Kidney (tissue), 14 donors: Measurements from ENCODE around the gene ZNF787. TPM values are rescaled to one million over a fixed set of nuclear protein-coding genes. Genes with fewer than 3 reads are reported as not detected.

Experiments
- DNase-seq, 5 donors: peaks; one replicate each; pipeline ENCODE4 v3.0.0-alpha.2; 2013 to 2020
- FAIRE-seq: peaks from 2 replicates; lab custom pipeline; 2012; peaks lifted over from hg19 to GRCh38; lab: Jason Lieb, UNC
- H3K27ac ChIP-seq, 2 donors: one replicate each; pipeline ENCODE4 v1.7.0; 2013; ENCODE audit warnings: low read depth in 2 of 2, low read length in 2 of 2, inconsistent platforms in 1 of 2
- H3K27me3 ChIP-seq: one replicate; pipeline ENCODE4 v1.7.1; 2013; ENCODE audit warnings: low read length, inconsistent platforms; ENCODE audit not compliant: control insufficient read depth, insufficient read depth
- H3K36me3 ChIP-seq, 3 donors: one replicate each; pipeline versions ENCODE4 v1.7.0 to v1.7.1; 2013; ENCODE audit warnings: low read length in 3 of 3, control low read depth in 1 of 3, inconsistent platforms in 1 of 3; ENCODE audit not compliant: insufficient read depth in 3 of 3, control insufficient read depth in 2 of 3
- H3K4me1 ChIP-seq, 3 donors: one replicate each; pipeline versions ENCODE4 v1.7.0 to v1.7.1; 2013; ENCODE audit warnings: low read length in 3 of 3, inconsistent platforms in 1 of 3, low read depth in 1 of 3; ENCODE audit not compliant: control insufficient read depth in 2 of 3, insufficient read depth in 2 of 3
- H3K4me3 ChIP-seq, 3 donors: one replicate each; pipeline versions ENCODE4 v1.7.0 to v1.8.1; 2013; ENCODE audit warnings: low read length in 3 of 3, control low read depth in 1 of 3, inconsistent platforms in 1 of 3
- H3K9ac ChIP-seq, 3 donors: one replicate each; pipeline versions ENCODE4 v1.7.0 to v1.7.1; 2013; ENCODE audit warnings: low read length in 3 of 3, control low read depth in 1 of 3, inconsistent platforms in 1 of 3
- H3K9me3 ChIP-seq, 3 donors: one replicate each; pipeline versions ENCODE4 v1.7.0 to v1.7.1; 2013; ENCODE audit warnings: low read length in 3 of 3, control low read depth in 1 of 3, inconsistent platforms in 1 of 3; ENCODE audit not compliant: control insufficient read depth in 2 of 3, insufficient read depth in 1 of 3
- intact Hi-C: fragments of 100-400 bp; cut with DNase I; formaldehyde crosslinking; loops from one replicate; pipeline ENCODE4 v1.11.1; 2022
- polyA plus RNA-seq: library from polyadenylated mRNA; stranded (reverse); fragments of 350-450 nt; fragmentation: Illumina TruSeq; extraction: RNeasy Lipid Tissue Mini Kit (QIAGEN cat#74804); gene quantifications from one replicate; pipeline ENCODE4 v1.2.3, GENCODE V29; 2014; ENCODE audit warnings: low read depth, low replicate concordance; ENCODE audit not compliant: insufficient read depth
- total RNA-seq: library from RNA; stranded (reverse); fragmentation: NEBNext Ultra II Directional; extraction: Animal tissue kit (Norgen Biotek cat#: 25700); gene quantifications from one replicate; pipeline ENCODE4 v1.2.1, GENCODE V29; 2021
- TF ChIP-seq, protein P1 (sequence below): IDR thresholded peaks from 3 replicates; pipeline ENCODE4 v1.5.1; 2012; ENCODE audit warnings: mild to moderate bottlenecking, moderate library complexity, borderline replicate concordance; ENCODE audit not compliant: insufficient read depth; ENCODE audit errors: extremely low read depth
- donor health status: control.
- donor health status: control.
- donor health status: control.
- donor health status: control.
- donor health status: control.
- donor health status: DM: yes; HTN: yes; CAD: no.
- donor health status: Normal renal cell carcinoma (clear cell type).

Gene ZNF787
- total and polyA plus RNA-seq, 2 donors from 2014 or later = 23.0 to 31.9 TPM

- Histone ChIP-seq H3K27me3 (no peaks in the 10 kb centered on the region), H3K4me1 (peaks cover 4 to 17% (median 8%) of the 10 kb centered on the region in 3 donors), H3K36me3 (no peaks in the 10 kb centered on the region), H3K27ac (no peak overlapping the region), H3K4me3 (no peak overlapping the region), H3K9me3 (no peaks in the 10 kb centered on the region), H3K9ac (no peak overlapping the region)
- intact Hi-C loops = no loop called here
- TF ChIP-seq, protein P1, sequence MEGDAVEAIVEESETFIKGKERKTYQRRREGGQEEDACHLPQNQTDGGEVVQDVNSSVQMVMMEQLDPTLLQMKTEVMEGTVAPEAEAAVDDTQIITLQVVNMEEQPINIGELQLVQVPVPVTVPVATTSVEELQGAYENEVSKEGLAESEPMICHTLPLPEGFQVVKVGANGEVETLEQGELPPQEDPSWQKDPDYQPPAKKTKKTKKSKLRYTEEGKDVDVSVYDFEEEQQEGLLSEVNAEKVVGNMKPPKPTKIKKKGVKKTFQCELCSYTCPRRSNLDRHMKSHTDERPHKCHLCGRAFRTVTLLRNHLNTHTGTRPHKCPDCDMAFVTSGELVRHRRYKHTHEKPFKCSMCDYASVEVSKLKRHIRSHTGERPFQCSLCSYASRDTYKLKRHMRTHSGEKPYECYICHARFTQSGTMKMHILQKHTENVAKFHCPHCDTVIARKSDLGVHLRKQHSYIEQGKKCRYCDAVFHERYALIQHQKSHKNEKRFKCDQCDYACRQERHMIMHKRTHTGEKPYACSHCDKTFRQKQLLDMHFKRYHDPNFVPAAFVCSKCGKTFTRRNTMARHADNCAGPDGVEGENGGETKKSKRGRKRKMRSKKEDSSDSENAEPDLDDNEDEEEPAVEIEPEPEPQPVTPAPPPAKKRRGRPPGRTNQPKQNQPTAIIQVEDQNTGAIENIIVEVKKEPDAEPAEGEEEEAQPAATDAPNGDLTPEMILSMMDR = no peak
- no peak for FAIRE-seq
- DNase-seq = no peak
Measured at GRCh38 chr19:56138069-56138468, 17.0 kb upstream of the ZNF787 start.

GRCh38 chr19:56137405-56137804, 16.3 kb upstream of the ZNF787 start:
- no peak overlapping the region for H3K4me3 ChIP-seq
- intact Hi-C loops = no loop called here
- no peak for DNase-seq
- H3K4me1 ChIP-seq = peaks cover 1 to 11% (median 4%) of the 10 kb centered on the region in 3 donors
- H3K36me3 ChIP-seq = no peaks in the 10 kb centered on the region
- H3K9ac ChIP-seq = no peak overlapping the region
- H3K27ac ChIP-seq = peak overlapping the region in 1 of 2 donors; percentile 51
- TF ChIP-seq, protein P1 = no peak
- FAIRE-seq = no peak
- H3K9me3 ChIP-seq = no peaks in the 10 kb centered on the region
- no peaks in the 10 kb centered on the region for H3K27me3 ChIP-seq

DNA sequence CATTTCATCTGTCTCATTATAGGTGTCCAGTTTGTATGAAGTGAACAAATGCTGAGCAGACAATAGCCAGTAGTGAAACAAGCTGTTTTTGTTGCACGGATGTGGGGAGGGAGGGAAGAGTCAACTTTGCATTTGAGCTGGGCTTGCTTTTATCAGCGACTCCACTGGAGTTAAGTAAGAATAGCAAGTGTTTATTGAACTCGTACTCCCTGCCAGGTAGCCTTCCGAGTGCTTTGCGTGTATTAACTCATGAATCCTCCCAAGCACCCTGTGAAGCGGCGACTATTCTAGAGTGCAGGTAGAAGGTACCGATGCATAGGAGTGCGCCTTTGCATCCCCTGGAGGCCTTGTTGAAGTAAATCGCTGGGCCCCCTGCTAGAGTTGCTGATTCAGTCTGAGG, 15.3 kb upstream of the ZNF787 start:
- H3K27me3 ChIP-seq = no peaks in the 10 kb centered on the region
- H3K36me3 ChIP-seq = no peaks in the 10 kb centered on the region
- no peak overlapping the region for H3K27ac ChIP-seq
- H3K4me1 ChIP-seq = peaks cover 0 to 5% (median 4%) of the 10 kb centered on the region in 3 donors
- TF ChIP-seq, protein P1 = no peak
- no peak for DNase-seq
- FAIRE-seq = no peak
- intact Hi-C loops = no loop called here
- no peak overlapping the region for H3K4me3 ChIP-seq
- H3K9ac ChIP-seq = no peak overlapping the region
- H3K9me3 ChIP-seq = no peaks in the 10 kb centered on the region

DNA sequence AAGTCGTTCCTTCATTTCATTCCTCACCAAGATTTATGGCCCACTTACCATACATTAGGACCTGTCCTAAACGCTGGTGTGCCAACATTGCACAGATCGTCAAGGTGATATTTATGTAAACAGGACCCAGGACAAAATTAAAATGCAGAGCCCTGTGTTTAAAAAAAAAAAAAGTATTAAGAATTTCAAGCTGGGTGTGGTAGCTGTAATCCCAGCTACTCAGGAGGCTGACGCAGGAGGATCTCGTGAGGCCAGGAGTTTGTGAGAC, 13.5 kb upstream of the ZNF787 start:
- DNase-seq (no peak), FAIRE-seq (no peak)
- H3K27ac ChIP-seq = no peak overlapping the region

More for the DNA sequence above, 13.5 kb upstream of the ZNF787 start:
- H3K27me3 ChIP-seq = no peaks in the 10 kb centered on the region
- TF ChIP-seq, protein P1 = no peak
- H3K36me3 ChIP-seq = no peaks in the 10 kb centered on the region
- H3K9ac ChIP-seq = no peak overlapping the region
- H3K9me3 ChIP-seq = no peaks in the 10 kb centered on the region
- intact Hi-C loops = no loop called here
- peaks cover 0 to 2% (median 0%) of the 10 kb centered on the region in 3 donors for H3K4me1 ChIP-seq
- H3K4me3 ChIP-seq = no peak overlapping the region
